ENCODE measurements around the gene SLC25A25. TPM values are rescaled to one million over a fixed set of nuclear protein-coding genes. Genes with fewer than 3 reads are reported as not detected.

Gene SLC25A25
- total and polyA plus RNA-seq, 8 donors: 7.9 to 37.1 (median 13.6) TPM

- 58 to 78% (median 70%) methylated on average over 3 to 4 of the region's 4 CpGs for WGBS, 5 donors
- no peak for TF ChIP-seq POLR2AphosphoS5 (IDR thresholded peaks at IDR 0.05)
- no peak for TF ChIP-seq CTCF (IDR thresholded peaks at IDR 0.05)
- no peak for TF ChIP-seq EP300 (IDR thresholded peaks at IDR 0.05)
- no peak for TF ChIP-seq POLR2A (IDR thresholded peaks at IDR 0.05)
- H3K4me3 ChIP-seq: no peak overlapping the region
- H3K9me3 ChIP-seq: no peaks in the 10 kb centered on the region
- no peak for DNase-seq
- intact Hi-C loops (cut with DNase I; ENCODE audit: low total_unique reads): no loop called here
- H3K27ac ChIP-seq: no peak overlapping the region
- H3K4me1 ChIP-seq: peaks cover 0 to 18% (median 7%) of the 10 kb centered on the region in 4 donors
- no peaks in the 10 kb centered on the region for H3K36me3 ChIP-seq
- no peaks in the 10 kb centered on the region for H3K27me3 ChIP-seq
These were observed 74.0 kb downstream of the SLC25A25 start for GRCh38 chr9:128142061-128142460.

- Histone ChIP-seq H3K4me3 (no peak overlapping the region), H3K4me1 (peaks cover 0 to 19% (median 9%) of the 10 kb centered on the region in 4 donors), H3K27me3 (no peaks in the 10 kb centered on the region), H3K27ac (no peak overlapping the region), H3K9me3 (no peaks in the 10 kb centered on the region), H3K36me3 (no peaks in the 10 kb centered on the region)
- WGBS, 5 donors: 81 to 90% (median 83%) methylated on average over 2 of the region's 2 CpGs
- TF ChIP-seq CTCF (IDR thresholded peaks at IDR 0.05): no peak
- no peak for TF ChIP-seq POLR2AphosphoS5 (IDR thresholded peaks at IDR 0.05)
- TF ChIP-seq POLR2A (IDR thresholded peaks at IDR 0.05): no peak
- TF ChIP-seq EP300 (IDR thresholded peaks at IDR 0.05): no peak
- no peak for DNase-seq
- intact Hi-C loops (cut with DNase I; ENCODE audit: low total_unique reads): no loop called here
These were observed 74.6 kb downstream of the SLC25A25 start for GRCh38 chr9:128142596-128142995.

- TF ChIP-seq POLR2AphosphoS5 (IDR thresholded peaks at IDR 0.05): no peak
- no peak for TF ChIP-seq POLR2A (IDR thresholded peaks at IDR 0.05)
- no peak for TF ChIP-seq EP300 (IDR thresholded peaks at IDR 0.05)
- no peak for TF ChIP-seq CTCF (IDR thresholded peaks at IDR 0.05)
- WGBS, 5 donors: 45 to 59% (median 54%) methylated on average over 7 to 8 of the region's 8 CpGs
These were observed 75.7 kb downstream of the SLC25A25 start for GRCh38 chr9:128143525-128144238.

GRCh38 chr9:128144239-128145181 is 76.5 kb downstream of the SLC25A25 start:
- Histone ChIP-seq H3K4me3 (no peak overlapping the region), H3K36me3 (no peaks in the 10 kb centered on the region), H3K9me3 (no peaks in the 10 kb centered on the region), H3K4me1 (peaks cover 8 to 37% (median 21%) of the 10 kb centered on the region in 4 donors), H3K27ac (no peak overlapping the region), H3K27me3 (no peaks in the 10 kb centered on the region)
- TF ChIP-seq POLR2AphosphoS5 (IDR thresholded peaks at IDR 0.05): no peak
- TF ChIP-seq CTCF (IDR thresholded peaks at IDR 0.05): no peak
- no peak for TF ChIP-seq EP300 (IDR thresholded peaks at IDR 0.05)
- TF ChIP-seq POLR2A (IDR thresholded peaks at IDR 0.05): no peak
- intact Hi-C loops (cut with DNase I; ENCODE audit: low total_unique reads): no loop called here
- DNase-seq: no peak
- WGBS, 5 donors: 87 to 96% (median 90%) methylated on average over 14 to 22 of the region's 22 CpGs

More at GRCh38 chr9:128143525-128144238, 75.7 kb downstream of the SLC25A25 start:
- no peaks in the 10 kb centered on the region for H3K36me3 ChIP-seq
- intact Hi-C loops (cut with DNase I; ENCODE audit: low total_unique reads): no loop called here
- H3K27ac ChIP-seq: peak overlapping the region in 1 of 5 donors; percentile 32
- DNase-seq: peak in 1 of 2 donors; percentile 67
- no peaks in the 10 kb centered on the region for H3K27me3 ChIP-seq
- no peak overlapping the region for H3K4me3 ChIP-seq
- H3K4me1 ChIP-seq: peaks cover 2 to 29% (median 16%) of the 10 kb centered on the region in 4 donors
- no peaks in the 10 kb centered on the region for H3K9me3 ChIP-seq
